D341Med (cell line): ENCODE measurements around the gene COX6B1.
A peak's percentile ranks its signal among the peaks of the same experiment; 100 is the strongest.
"Not testable (repeated sequence)": the region's sequence is repeated elsewhere in the genome, so short reads cannot be mapped to it uniquely, and the experiment has no call there.

ENCODE experiments used
- DNase-seq: peaks from one replicate; pipeline ENCODE4 v3.0.0; 2012; ENCODE audit warnings: low spot score

COX6B1 gene

DNA sequence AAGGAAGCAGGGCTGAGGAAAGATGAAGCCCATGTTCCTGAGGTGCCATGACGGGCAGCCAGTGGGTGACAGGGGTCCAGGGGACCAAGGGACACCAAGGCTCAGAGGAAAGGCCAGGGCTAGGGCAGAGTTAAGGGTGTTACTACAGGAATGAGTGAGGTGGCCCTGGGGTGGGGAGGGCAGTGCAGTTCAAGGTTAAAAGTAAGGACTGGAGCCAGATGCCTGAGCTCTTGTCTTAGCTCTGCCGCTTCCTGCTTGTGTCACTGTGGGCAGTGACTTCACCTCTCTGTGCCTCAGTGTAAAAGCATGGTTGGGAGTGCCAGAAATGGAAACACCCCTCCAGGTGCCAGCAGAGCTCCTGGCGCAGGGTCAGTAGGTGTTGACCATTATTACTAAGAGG, 11.5 kb upstream of the COX6B1 start:
- DNase-seq, result no peak

DNA sequence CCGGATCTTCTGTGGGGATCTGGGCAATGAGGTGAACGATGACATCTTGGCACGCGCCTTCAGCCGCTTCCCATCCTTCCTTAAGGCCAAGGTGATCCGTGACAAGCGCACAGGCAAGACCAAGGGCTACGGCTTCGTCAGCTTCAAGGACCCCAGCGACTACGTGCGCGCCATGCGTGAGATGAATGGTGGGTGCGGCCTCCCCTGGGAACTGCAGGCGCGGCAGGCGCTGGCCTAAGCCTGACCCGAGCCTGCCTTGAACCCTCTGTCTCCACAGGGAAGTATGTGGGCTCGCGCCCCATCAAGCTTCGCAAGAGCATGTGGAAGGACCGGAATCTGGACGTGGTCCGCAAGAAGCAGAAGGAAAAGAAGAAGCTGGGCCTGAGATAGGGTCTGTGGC, 11.0 kb upstream of the COX6B1 start:
- DNase-seq, result no peak

DNA sequence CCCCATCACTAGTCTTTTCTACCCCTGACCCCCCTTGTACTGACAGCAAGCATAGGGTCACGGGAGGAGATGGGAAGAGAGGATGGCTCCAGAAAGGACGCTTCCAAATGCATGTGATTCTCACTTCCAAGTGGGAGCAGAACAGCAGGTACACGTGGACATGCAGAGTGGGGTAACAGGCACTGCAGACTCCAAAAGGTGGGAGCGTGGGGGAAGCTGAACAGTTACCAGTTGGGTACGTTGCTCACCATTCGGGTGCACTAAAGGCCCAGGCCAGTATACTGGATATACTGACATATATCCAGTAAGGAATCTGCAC, 8.8 kb upstream of the COX6B1 start:
- DNase-seq, result no peak

DNA sequence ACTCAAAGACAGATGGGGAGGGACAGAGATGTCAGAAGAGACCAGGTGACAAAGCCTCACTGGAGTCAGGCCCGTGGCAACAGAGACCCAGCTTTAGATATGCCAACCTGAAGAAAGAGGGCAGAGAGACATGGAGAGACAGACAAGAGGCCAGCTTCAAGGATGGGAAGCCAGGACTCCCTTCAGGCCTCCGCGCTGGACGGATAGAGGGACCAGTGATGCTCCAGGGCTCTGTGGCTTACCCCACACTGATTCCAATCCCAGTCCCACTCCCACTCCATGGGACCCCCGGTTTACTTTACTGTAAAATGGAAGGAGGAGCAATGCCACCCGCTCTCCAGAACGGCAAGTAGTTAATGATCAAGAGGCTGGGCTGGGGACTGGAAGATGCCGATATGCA, 8.3 kb upstream of the COX6B1 start:
- no peak for DNase-seq

DNA sequence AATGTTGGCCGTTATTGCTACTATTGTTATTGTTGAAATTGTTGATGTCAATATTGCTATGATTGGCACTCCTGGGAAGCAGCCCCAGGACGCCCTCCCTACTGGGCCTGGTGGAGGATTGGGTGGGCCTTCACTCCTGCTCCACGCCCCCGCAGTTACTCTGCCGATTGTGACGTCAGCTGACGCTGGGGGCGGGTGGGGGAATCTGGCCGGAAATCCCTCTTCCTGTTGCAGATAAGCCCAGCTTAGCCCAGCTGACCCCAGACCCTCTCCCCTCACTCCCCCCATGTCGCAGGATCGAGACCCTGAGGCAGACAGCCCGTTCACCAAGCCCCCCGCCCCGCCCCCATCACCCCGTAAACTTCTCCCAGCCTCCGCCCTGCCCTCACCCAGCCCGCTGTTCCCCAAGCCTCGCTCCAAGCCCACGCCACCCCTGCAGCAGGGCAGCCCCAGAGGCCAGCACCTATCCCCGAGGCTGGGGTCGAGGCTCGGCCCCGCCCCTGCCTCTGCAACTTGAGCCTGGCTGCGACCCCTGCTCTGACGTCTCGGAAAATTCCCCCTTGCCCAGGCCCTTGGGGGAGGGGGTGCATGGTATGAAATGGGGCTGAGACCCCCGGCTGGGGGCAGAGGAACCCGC, 6.5 kb upstream of the COX6B1 start, which contains the start of gene ETV2:
TSS of gene ETV2 (plus strand) at position 231 of the 637 bp plus-strand sequence. CDS start 716 bp downstream, outside the sequence.
- DNase-seq, result no peak

DNA sequence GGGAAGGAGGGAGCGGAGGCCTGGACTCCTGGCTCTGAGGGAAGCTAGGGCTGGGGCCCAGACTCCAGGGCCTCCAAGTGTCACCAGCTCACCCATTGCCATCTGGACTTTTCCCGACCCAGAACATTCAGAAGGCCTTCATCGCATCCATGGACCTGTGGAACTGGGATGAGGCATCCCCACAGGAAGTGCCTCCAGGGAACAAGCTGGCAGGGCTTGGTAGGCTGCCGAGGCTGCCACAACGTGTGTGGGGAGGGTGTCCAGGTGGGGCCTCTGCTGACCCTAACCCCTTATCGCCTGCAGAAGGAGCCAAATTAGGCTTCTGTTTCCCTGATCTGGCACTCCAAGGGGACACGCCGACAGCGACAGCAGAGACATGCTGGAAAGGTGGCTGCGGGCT, 5.8 kb upstream of the COX6B1 start:
- DNase-seq, result no peak

DNA sequence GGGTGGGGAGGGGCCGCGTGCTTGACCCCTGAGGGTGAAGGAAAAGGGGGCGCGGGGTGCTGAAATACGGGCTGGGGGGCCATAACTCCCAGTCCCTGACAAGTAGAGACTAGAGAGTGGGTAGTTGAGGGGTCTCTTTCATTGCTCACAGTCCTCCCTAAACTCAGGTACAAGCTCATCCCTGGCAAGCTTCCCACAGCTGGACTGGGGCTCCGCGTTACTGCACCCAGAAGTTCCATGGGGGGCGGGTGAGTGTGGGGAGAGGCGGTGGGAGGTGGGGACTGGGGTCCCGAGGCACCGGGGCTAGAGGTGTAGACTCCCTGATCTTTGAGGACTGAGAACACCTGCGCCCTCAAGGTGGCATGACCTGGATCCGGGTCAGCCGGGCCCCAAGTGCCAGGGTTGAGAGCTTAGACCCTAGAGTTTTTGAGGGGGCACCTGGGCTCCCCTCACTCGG, 5.3 kb upstream of the COX6B1 start:
- DNase-seq, result no peak

DNA sequence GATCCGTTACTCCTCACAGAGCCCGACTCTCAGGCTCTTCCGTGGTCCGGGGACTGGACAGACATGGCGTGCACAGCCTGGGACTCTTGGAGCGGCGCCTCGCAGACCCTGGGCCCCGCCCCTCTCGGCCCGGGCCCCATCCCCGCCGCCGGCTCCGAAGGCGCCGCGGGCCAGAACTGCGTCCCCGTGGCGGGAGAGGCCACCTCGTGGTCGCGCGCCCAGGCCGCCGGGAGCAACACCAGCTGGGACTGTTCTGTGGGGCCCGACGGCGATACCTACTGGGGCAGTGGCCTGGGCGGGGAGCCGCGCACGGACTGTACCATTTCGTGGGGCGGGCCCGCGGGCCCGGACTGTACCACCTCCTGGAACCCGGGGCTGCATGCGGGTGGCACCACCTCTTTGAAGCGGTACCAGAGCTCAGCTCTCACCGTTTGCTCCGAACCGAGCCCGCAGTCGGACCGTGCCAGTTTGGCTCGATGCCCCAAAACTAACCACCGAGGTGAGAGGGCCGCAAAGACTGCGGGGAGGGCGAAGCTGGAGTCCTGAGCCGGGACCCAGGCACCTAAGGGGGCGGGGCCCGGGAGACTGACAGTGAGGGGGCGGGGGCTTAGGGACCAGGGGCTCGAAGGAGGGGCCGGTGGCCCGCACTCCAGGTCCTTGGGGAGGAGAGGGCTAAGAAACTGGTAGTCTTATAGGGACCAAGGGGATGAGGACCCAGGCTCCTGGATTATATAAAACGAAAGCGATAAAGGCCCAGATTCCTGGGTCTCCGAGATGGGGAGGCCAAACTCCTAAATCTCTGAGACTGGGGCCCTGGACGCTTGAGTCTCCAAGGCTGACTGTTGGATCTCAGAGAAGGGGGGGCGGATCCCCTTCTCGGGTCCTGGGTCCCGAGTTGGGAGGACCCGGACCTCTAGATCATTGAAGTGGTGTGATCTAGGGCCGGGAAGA, 4.6 kb upstream of the COX6B1 start:
- peak; percentile 93 for DNase-seq

DNA sequence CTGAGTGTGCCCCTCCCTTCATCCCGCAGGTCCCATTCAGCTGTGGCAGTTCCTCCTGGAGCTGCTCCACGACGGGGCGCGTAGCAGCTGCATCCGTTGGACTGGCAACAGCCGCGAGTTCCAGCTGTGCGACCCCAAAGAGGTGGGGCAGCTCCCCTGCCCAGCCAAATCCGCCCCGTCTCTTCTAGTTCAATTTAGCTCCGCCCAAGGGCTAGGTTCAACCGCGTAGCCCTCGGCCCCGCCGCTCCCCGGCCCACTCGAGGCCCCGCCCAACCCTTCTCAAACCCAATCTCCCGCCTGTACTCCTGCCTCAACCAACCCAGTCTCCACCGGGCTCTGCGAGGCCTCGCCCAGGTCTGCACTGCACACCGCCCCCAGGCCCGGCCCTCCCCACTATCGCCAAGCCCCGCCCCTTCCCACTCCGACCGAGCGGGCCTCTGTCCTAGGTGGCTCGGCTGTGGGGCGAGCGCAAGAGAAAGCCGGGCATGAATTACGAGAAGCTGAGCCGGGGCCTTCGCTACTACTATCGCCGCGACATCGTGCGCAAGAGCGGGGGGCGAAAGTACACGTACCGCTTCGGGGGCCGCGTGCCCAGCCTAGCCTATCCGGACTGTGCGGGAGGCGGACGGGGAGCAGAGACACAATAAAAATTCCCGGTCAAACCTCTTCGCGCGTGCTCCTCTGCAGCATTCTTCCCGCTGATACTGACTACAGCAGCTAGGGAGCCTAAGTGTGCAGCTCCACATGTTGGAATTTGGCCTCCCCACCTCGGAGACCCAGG, 3.7 kb upstream of the COX6B1 start:
- DNase-seq, result peak; percentile 93

DNA sequence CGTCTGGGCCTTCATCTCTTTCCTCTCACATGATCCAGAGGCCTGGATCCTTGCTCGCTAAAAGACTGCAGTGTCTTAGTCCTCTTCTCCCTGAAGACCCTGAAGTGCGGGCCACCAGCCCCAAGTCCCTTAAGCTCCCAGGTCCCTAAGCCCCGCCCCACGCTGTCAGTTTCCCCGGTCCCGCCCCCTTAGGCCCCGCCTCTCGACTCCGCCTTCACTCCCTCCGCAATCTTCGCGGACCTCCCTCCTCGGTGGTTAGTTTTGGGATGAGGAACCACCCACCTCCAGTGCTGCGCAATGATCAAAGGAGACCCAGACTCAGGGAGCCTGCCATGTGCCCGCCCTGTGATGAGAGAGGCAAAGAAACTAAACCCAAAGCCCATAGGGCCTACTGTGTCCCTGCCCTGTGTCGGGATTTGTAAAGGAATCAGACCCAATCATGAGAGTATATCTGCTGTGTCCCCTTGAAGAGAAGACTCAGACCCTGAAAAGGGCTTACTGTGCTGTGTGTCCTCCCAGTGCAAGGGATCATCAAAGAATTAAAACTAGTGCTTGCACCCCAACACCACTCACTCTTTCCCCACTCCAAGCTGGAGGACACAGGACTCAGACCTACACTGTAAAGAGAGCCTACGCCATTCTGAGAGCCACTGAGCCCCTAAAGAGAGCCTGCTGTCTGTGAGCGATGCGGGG, 3.0 kb upstream of the COX6B1 start:
- DNase-seq, result peak; percentile 79

DNA sequence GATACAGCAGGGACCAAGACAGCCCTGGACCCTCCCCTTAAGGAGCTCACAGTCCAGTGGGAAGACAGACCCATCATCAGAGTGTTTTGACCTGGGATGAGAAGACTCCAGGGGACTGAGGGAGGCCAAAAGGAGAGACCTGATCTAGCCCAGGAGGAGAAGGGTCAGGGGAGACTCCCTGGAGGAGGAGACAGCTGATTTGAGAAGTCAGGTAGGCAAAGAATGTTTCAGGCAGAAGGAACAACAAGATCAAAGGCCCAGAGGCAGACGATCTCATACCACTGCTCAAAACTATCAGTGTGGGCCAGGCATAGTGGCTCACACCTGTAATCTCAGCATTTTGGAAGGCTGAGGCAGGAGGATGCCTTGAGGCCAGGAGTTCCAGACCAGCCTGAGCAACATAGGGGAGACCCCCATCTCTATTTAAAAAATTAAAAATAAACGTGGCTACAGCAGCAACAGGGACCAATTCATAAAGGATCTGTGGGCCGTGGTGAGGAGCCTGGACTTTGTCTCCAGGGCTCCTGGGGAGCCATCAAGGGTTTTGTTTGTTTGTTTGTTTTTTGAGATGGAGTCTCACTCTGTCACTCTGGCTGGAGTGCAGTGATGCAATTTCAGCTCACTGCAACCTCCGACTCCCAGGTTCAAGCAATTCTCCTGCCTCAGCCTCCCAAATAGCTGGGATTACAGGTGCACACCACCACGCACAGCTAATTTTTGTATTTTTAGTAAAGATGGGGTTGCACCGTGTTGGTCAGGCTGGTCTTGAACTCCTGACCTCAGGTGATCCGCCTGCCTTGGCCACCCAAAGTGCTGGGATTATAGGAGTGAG, 2.2 kb upstream of the COX6B1 start:
- DNase-seq, result no peak

DNA sequence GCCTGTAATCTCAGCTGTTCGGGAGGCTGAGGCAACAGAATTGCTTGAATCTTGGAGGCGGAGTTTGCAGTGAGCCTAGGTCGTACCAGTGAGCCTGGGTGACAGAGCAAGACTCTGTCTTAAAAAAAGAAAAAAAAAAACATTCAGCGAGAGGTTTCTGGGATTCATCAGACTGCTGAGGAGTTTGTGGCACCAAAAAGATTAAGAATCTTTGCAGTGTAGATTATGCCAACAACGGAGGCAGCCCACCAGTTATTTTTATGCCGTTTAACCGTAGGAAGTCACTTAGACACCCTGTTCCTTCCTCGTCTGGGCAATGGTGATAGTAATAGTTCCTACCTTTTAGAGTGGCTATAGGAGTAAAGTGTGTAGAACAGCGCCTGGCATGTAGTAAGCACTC, 2.5 kb downstream of the COX6B1 start:
- DNase-seq, result no peak

DNA sequence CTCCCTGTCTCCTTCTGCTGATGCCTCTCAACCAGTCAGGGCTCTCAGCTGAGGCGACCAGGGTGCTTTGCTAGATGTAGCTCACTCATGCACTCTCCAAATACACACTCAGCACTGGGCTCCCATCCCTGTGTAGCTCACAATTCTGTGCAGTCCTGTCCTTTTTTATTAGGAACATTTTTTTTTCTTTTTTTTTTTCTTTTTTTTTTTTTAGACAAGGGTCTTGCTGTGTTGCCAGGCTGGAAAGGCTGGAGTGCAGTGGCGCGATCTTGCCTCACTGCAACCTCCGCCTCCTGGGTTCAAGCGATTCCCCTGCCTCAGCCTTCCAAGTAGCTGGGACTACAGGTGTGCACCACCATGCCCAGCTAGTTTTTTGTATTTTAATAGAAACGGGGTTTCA, 6.7 kb downstream of the COX6B1 start:
- not testable (repeated sequence) for DNase-seq

DNA sequence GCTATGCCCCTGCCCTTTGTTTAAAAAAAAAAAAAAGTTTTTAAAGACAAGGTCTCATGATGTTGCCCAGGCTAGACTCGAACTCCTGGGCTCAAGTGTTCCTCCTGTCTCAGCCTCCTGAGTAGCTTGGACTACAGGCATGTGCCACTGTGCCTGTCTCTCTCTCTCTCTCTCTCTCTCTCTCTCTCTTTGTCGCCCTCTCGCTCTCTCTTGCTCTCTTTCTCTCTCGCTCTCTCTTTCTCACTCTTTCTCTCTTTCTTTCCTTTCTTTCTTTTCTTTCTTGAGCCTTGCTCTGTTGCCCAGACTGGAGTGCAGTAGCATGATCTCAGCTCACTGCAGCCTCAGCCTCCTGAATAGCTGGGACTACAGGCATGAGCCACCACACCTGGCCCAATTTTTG, 7.5 kb downstream of the COX6B1 start:
- no peak for DNase-seq

DNA sequence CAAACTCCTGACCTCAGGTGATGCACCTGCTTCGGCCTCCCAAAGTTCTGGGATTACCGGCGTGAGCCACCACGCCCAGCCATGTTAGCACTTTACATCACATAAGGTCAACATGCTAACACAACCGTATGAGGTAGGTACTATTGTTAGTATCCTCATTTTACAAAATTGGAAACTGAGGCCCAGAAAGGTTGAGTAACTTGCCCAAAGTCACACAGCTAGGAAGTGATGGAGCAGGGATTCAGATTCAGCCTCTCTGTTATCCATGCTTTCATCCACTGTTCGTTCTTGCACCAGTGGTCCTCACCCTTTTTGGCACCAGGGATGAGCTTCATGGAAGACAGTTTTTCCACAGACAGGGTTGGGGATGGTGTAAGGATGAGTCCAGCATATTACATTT, 8.6 kb downstream of the COX6B1 start:
- DNase-seq, result no peak

DNA sequence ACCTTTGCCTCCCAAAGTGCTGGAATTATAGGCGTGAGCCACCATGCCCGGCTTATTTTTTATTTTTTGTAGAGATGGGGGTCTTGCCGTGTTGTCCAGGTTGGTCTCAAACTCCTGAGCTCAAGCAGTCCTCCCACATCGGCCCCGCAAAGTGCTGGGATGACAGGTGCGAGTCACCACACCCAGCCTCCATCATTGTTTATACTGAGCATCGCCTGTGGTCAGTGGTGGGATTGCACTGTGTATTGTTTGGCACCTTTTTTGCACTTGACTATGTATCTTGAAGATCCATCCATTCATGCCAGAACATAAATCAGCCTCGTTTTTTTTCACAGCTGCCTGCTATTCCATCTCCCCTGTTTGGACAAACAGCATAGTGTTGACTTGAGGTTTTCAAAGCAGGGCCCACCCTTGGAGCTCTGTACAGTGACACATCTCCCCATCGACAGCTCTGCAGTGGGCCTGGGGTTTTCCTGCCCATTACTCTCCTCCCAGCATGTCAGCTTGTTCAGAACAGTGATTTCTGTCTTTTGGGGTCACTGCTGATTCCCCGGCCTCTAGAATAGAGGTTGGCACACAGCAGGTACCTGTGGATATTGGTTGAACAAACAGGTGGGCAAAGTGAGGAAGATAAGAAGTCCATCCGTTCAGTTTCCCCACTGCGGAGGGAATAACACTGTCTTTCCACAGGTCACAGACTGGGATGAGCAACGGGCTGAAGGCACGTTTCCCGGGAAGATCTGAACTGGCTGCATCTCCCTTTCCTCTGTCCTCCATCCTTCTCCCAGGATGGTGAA, 10.0 kb downstream of the COX6B1 start:
- DNase-seq, result peak; percentile 16

DNA sequence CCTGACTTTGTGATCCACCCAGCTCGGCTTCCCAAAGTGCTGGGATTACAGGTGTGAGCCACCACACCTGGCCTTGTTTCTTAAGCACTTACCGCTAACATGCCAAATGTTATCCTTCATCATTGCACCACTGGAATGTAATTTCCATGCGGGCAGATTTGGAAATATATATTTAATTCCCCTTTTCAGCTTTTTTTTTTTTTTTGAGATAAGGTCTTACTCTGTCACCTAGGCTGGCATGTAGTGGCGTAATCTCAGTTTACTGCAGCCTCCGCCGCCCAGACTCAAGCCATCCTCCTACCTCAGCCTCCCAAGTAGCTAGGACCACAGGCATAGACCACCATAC, 13.8 kb downstream of the COX6B1 start:
- no peak for DNase-seq

DNA sequence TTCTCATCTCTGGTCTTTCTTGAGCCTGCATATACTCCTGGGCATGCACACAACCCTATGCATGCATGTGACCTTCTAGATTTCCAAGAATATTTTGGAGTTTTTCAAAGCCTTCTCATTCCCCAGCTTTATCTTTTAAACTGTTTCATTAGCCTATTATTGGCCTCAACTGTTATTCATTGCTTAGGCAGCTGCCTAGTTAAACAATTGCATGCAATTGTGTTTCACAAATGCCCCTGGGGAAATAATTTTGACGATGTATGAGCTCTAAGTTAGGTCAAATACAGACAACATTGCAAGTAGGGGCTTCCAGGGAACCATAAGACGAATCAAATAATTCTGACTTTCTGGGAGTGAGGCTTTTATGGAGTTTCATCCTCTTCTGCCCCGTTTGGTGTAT, 15.9 kb downstream of the COX6B1 start:
- no peak for DNase-seq

DNA sequence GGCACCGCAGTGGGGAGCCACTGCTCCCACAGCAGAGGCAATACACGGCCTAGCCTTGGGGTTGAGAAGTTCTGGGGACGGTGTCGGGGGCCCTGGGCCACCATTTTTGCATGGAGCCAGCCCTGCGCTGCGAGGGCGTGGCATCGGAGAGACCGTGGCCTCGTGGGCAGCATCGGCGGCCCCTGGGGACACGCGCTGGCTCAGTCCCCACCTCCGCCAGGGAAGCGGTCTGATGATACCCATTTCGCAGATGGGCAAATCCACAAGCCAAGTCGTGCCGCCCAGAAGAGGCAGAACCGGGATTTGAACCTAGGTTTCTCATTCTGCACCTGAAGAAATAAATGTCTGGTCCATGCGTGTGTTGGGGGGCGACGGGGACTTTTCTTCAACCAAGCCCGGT, 17.0 kb downstream of the COX6B1 start:
- DNase-seq, result no peak

DNA sequence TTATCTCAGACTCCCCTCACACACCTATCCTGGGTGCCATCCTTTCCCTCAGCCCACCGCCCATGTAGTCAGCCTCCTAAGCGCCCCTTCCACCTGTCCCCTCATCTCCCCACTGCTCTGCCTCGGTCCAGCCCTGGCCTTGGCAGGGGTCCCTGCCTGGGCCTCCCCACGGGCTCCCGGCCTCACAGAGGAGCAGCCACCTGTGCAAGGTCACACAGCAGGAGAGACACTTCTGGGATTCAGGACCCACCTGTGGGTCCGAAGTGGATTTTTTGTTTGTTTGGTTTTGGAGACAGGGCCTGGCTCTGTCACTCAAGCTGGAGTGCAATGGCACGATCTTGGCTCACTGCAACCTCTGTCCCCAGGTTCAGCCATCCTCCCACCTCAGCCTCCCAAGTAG, 17.5 kb downstream of the COX6B1 start:
- DNase-seq, result no peak
